Measurements from ENCODE around the gene SLC5A1. TPM values are rescaled to one million over a fixed set of nuclear protein-coding genes. Genes with fewer than 3 reads are reported as not detected.
A peak's percentile ranks its signal among the peaks of the same experiment; 100 is the strongest.

Gene SLC5A1
- total RNA-seq, 4 donors from 2014 or later: 0.38 to 20.6 (median 11.3) TPM

DNA sequence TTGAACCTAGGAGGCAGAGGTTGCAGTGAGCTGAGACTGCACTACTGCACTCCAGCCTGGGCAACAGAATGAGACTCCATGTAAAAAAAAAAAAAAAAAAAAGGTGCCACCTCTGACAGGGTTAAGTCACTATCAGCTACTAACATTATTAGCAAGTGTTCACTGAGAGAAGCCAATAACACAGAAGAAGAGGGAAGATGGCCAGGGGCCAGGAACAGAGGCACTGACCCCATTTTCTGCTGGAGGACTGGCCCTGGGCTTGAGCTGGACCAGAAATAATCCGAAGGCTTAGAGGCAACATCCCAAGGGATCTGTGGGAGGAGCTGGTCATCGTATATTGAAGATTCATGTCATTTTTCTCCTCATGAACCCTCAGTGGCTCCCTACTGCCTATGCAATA is 5.0 kb downstream of the SLC5A1 start:
- no peak for TF ChIP-seq POLR2A (IDR thresholded peaks at IDR 0.05)
- TF ChIP-seq, protein P1, sequence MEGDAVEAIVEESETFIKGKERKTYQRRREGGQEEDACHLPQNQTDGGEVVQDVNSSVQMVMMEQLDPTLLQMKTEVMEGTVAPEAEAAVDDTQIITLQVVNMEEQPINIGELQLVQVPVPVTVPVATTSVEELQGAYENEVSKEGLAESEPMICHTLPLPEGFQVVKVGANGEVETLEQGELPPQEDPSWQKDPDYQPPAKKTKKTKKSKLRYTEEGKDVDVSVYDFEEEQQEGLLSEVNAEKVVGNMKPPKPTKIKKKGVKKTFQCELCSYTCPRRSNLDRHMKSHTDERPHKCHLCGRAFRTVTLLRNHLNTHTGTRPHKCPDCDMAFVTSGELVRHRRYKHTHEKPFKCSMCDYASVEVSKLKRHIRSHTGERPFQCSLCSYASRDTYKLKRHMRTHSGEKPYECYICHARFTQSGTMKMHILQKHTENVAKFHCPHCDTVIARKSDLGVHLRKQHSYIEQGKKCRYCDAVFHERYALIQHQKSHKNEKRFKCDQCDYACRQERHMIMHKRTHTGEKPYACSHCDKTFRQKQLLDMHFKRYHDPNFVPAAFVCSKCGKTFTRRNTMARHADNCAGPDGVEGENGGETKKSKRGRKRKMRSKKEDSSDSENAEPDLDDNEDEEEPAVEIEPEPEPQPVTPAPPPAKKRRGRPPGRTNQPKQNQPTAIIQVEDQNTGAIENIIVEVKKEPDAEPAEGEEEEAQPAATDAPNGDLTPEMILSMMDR (IDR thresholded peaks at IDR 0.05): no peak
- Histone ChIP-seq H3K27ac (no peak overlapping the region), H3K4me3 (no peak overlapping the region), H3K9me3 (no peaks in the 10 kb centered on the region), H3K4me1 (peaks cover 0 to 52% (median 5%) of the 10 kb centered on the region in 3 donors), H3K36me3 (no peaks in the 10 kb centered on the region), H3K27me3 (peaks cover 0 to 18% (median 0%) of the 10 kb centered on the region in 4 donors)
- 61 to 68% methylated on average over 2 of the region's 2 CpGs for WGBS, 2 donors
- intact Hi-C loops (cut with DNase I): no loop called here
- DNase-seq: no peak

DNA sequence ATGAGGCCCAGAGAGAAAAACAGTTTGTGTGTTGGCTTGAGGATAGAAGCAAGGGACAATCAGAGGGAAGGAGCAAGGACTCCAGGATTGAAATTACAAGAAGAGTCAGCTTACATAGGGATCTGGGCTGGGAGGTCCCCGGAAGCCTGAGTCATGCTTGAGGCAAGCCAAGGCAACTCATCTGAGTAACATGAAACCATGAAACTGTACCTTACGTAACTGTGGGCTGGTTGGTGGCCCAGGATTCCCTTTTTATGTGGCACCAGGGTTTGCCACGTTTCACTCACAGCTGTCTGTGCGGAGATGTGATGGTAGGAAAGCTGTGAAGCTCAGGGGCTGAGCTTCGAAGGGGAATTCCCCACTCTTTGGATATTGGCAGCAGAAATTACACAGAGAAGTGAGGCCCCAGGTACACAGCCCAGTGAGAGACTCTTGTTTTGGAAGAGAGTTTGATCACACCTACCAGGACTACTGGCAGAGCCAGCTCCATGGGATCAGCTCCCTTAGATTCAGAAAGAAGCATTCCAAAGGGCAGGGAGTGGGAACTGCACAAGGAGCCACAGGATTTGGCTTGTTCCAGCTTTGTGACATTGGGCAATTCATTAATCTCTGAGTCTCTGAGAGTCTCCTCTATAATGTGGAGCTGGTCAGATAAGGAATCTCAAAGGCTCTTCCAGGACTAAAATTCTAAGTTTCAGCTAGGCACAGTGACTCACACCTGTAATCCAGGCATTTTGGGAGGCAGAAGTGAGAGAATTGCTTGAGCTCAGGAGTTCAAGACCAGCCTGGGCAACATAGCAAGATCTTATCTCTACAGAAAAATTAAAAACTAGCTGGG is 7.8 kb downstream of the SLC5A1 start:
- Histone ChIP-seq H3K9me3 (no peaks in the 10 kb centered on the region), H3K4me1 (peaks cover 0 to 27% (median 5%) of the 10 kb centered on the region in 3 donors), H3K36me3 (no peaks in the 10 kb centered on the region), H3K27me3 (peaks cover 0 to 11% (median 0%) of the 10 kb centered on the region in 4 donors), H3K4me3 (no peak overlapping the region), H3K27ac (peak overlapping the region; percentile 67 to 86 (median 80))
- no peak for TF ChIP-seq POLR2A (IDR thresholded peaks at IDR 0.05)
- TF ChIP-seq, protein P1 (IDR thresholded peaks at IDR 0.05): no peak
- 15 to 31% methylated on average over 5 of the region's 5 CpGs for WGBS, 2 donors
- intact Hi-C loops (cut with DNase I): no loop called here
- DNase-seq: no peak

DNA sequence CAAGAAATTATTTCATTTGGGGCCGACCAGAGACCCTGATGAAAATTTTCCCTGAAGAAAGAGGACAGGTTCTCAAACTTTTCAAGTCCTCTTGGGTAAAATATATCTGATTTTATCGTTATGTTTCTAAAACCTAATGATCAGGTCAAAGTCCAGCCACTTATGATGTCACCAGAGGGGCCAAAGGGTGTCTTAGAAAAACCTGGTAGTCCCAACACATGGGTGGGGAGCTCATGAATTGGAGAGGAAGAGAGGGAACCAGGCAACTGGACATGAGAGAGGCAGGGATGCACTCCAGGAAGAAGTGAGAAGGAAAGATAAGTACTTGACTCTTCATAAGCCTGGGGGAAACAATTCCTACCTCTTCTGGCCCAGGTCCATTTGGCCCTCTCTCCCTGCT is 9.2 kb downstream of the SLC5A1 start:
- intact Hi-C loops (cut with DNase I): no loop called here
- 69 to 83% methylated on average over 2 of the region's 2 CpGs for WGBS, 2 donors
- peaks cover 0 to 27% (median 5%) of the 10 kb centered on the region in 3 donors for H3K4me1 ChIP-seq
- no peaks in the 10 kb centered on the region for H3K9me3 ChIP-seq
- no peak for DNase-seq
- H3K4me3 ChIP-seq: no peak overlapping the region
- no peak overlapping the region for H3K27ac ChIP-seq
- TF ChIP-seq, protein P1 (IDR thresholded peaks at IDR 0.05): no peak
- no peak for TF ChIP-seq POLR2A (IDR thresholded peaks at IDR 0.05)
- H3K27me3 ChIP-seq: peaks cover 0 to 7% (median 0%) of the 10 kb centered on the region in 4 donors
- H3K36me3 ChIP-seq: no peaks in the 10 kb centered on the region

DNA sequence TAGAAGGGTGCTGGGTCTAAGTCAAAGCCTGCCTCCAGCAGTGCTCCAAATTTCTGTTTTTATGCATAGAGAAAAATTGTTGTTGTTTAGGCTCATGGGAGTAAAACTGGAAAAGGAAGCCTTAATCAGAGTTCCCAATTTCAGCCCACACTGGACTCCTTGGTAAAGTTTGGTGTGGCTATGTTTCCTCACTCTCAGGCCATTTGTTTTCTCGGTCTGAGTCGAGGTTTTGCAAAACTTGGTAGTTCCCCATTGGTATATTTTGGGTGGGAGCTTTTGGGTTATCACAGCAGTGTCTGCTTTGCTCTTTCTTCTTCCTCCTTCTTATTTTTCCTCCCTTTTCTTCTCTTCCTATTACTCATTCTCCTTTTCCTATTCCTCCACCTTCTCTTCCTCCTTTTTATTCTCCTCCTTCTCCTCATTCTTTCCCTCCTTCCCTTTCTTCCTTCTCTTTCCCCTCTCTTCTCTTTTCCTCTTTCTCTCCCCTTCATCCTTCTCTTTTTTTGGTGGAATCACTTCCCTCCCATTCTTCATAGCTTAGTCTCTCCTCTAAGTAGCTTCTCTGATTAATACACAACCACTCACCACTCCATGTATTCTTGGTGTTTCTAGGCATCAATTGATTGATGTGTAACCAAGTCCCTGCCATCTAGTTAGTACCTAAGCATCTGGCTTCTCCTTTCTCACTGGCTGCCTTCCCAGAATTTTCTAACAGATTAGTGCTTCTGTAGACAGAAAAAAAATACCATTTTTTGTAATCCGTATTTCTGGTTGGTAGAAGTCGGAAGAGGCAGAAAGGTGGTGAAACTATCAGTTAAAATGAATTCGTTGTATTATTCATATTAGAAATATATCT is 10.1 kb downstream of the SLC5A1 start:
- no peaks in the 10 kb centered on the region for H3K36me3 ChIP-seq
- intact Hi-C loops (cut with DNase I): no loop called here
- TF ChIP-seq POLR2A (IDR thresholded peaks at IDR 0.05): no peak
- TF ChIP-seq, protein P1 (IDR thresholded peaks at IDR 0.05): no peak
- no peak overlapping the region for H3K4me3 ChIP-seq
- H3K4me1 ChIP-seq: peaks cover 0 to 27% (median 5%) of the 10 kb centered on the region in 3 donors
- H3K9me3 ChIP-seq: no peaks in the 10 kb centered on the region
- H3K27me3 ChIP-seq: peaks cover 0 to 4% (median 0%) of the 10 kb centered on the region in 4 donors
- WGBS, 2 donors: 70 to 77% methylated on average over 5 of the region's 5 CpGs
- H3K27ac ChIP-seq: no peak overlapping the region
- no peak for DNase-seq

DNA sequence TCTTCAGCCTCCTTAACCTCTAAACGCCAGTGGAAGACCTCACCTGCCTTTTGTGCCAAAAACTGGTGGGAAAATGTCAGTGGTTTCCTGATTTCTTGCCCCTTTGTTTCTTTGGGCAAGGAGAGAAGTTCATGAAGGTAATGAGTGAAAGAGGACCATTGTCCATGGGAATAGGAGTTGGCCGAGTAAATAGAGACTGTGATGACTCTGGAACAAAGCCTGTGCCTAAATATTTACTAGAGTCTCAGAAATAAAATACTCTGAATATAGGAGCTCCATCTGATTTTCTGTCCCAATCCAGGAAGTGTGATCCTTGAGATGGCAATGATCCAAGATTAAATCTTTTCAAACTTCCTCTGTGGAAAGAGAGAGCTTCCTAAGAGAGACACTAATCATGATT is 12.0 kb downstream of the SLC5A1 start:
- Histone ChIP-seq H3K9me3 (no peaks in the 10 kb centered on the region), H3K4me3 (no peak overlapping the region), H3K27ac (no peak overlapping the region), H3K4me1 (peaks cover 0 to 27% (median 5%) of the 10 kb centered on the region in 3 donors), H3K27me3 (peaks cover 0 to 4% (median 0%) of the 10 kb centered on the region in 4 donors), H3K36me3 (no peaks in the 10 kb centered on the region)
- TF ChIP-seq, protein P1 (IDR thresholded peaks at IDR 0.05): no peak
- TF ChIP-seq POLR2A (IDR thresholded peaks at IDR 0.05): no peak
- DNase-seq: no peak
- intact Hi-C loops (cut with DNase I): no loop called here
- 52 to 64% methylated on average over 2 of the region's 2 CpGs for WGBS, 2 donors
